Caco-2 (cell line): Measurements from ENCODE around the gene SWAP70. TPM values are rescaled to one million over a fixed set of nuclear protein-coding genes. Genes with fewer than 3 reads are reported as not detected.
A peak's percentile ranks its signal among the peaks of the same experiment; 100 is the strongest.

Experiments
- BruUV-seq: library from RNA; stranded (reverse); fragments of 400-500 nt; replicated peaks from 2 replicates; lab custom pipeline; 2021; lab: Mats Ljungman, UMichigan
- CTCF ChIA-PET: fragments of 300-600 bp; sonication (Branson Sonifier 250); formaldehyde crosslinking; loops from one replicate; lab custom pipeline; 2022; ENCODE audit warnings: antibody characterized with exemption; lab: Charles Lee
- POLR2A ChIA-PET: fragments of 300-600 bp; sonication (Branson Sonifier 250); formaldehyde crosslinking; loops from one replicate; lab custom pipeline; 2022; ENCODE audit warnings: antibody characterized with exemption; lab: Charles Lee
- DNase-seq, 2 experiments: peaks; one replicate each; pipeline versions ENCODE4 v3.0.0 to v3.0.0-alpha.2; 2020 to 2022
- H3K27me3 ChIP-seq: replicated peaks from 2 replicates; pipeline ENCODE4 v1.6.0; 2011; ENCODE audit warnings: low read length; ENCODE audit not compliant: control insufficient read depth, insufficient read depth
- H3K36me3 ChIP-seq: 2 replicates; pipeline ENCODE4 v1.5.1; 2011; ENCODE audit warnings: low read length; ENCODE audit not compliant: control insufficient read depth, insufficient read depth
- H3K4me1 ChIP-seq: fragments of 250-450 bp; sonication (Bioruptor Pico); 2 replicates; pipeline ENCODE4 v1.5.1; 2020; ENCODE audit warnings: mild to moderate bottlenecking
- H3K4me3 ChIP-seq: 2 replicates; pipeline ENCODE4 v1.5.1; 2011; ENCODE audit warnings: low read depth, mild to moderate bottlenecking, control low read depth, low read length
- H3K9me3 ChIP-seq: fragments of 250-450 bp; sonication (Bioruptor Pico); 2 replicates; pipeline ENCODE4 v1.5.1; 2020; ENCODE audit warnings: mild to moderate bottlenecking, moderate library complexity
- H3K27ac Mint-ChIP-seq: one replicate; pipeline ENCODE4 v1.8.0; 2022; ENCODE audit warnings: mixed read lengths; ENCODE audit not compliant: unreplicated experiment
- H3K27me3 Mint-ChIP-seq: one replicate; pipeline ENCODE4 v1.8.0; 2022; ENCODE audit warnings: mixed read lengths; ENCODE audit not compliant: insufficient read depth, unreplicated experiment
- H3K36me3 Mint-ChIP-seq: one replicate; pipeline ENCODE4 v1.8.0; 2022; ENCODE audit warnings: mild to moderate bottlenecking, mixed read lengths; ENCODE audit not compliant: insufficient read depth, unreplicated experiment
- H3K4me1 Mint-ChIP-seq: one replicate; pipeline ENCODE4 v1.8.0; 2022; ENCODE audit warnings: low read depth, mixed read lengths; ENCODE audit not compliant: unreplicated experiment
- H3K4me3 Mint-ChIP-seq: one replicate; pipeline ENCODE4 v1.8.0; 2022; ENCODE audit warnings: mild to moderate bottlenecking, moderate library complexity, mixed read lengths; ENCODE audit not compliant: unreplicated experiment
- H3K9me3 Mint-ChIP-seq: one replicate; pipeline ENCODE4 v1.8.0; 2022; ENCODE audit warnings: mixed read lengths; ENCODE audit not compliant: unreplicated experiment
- CTCF ChIP-seq, 2 experiments: fragments of 200-600 bp in 1 of 2; IDR thresholded peaks; 1 replicate in 1 of 2; 2 replicates in 1 of 2; pipeline versions ENCODE4 v1.5.1 to v1.8.0; 2011 to 2022; ENCODE audit warnings: antibody characterized with exemption in 1 of 2, control low read depth in 1 of 2, inconsistent platforms in 1 of 2, low read depth in 1 of 2, low read length in 1 of 2, mild to moderate bottlenecking in 1 of 2, moderate library complexity in 1 of 2; ENCODE audit not compliant: insufficient read depth in 1 of 2, severe bottlenecking in 1 of 2, unreplicated experiment in 1 of 2
- intact Hi-C: fragments of 100-400 bp; cut with micrococcal nuclease; formaldehyde crosslinking; loops from one replicate; pipeline ENCODE4 v1.10.0; 2022; ENCODE audit not compliant: unreplicated experiment
- total RNA-seq: library from RNA; stranded (reverse); gene quantifications from 2 replicates; pipeline ENCODE4 v1.2.3, GENCODE V29; 2022

The SWAP70 gene
- total RNA-seq, 1 experiment from 2014 or later, result 42.4 TPM

- intact Hi-C loops, result no loop called here
- ChIA-PET POLR2A (no interaction called here), CTCF (interaction anchor here (0.6 kb wide), 1 partner anchor 525 kb away, joined by 4 read pairs; no protein-coding TSS in a partner anchor)
- no TSS peak for BruUV-seq
- DNase-seq, result no peak
- TF ChIP-seq CTCF (IDR thresholded peaks at IDR 0.05; ENCODE audit: insufficient read depth in 1 of 2, low read depth in 1 of 2, low read length in 1 of 2, severe bottlenecking in 1 of 2, unreplicated experiment in 1 of 2), result no peak
- peaks cover 32% of the 10 kb centered on the region for H3K4me1 Mint-ChIP-seq
- H3K9me3 ChIP-seq, result no peaks in the 10 kb centered on the region; the same call in 1 of the 2 replicates
- H3K4me3 Mint-ChIP-seq, result no peak overlapping the region
- H3K27me3 ChIP-seq, result no peaks in the 10 kb centered on the region
- peaks cover 72% of the 10 kb centered on the region for H3K36me3 Mint-ChIP-seq
- peaks cover 3% of the 10 kb centered on the region; the same call in 1 of the 2 replicates for H3K36me3 ChIP-seq
- H3K4me3 ChIP-seq, result no peak overlapping the region
- H3K27me3 Mint-ChIP-seq, result no peaks in the 10 kb centered on the region
- H3K4me1 ChIP-seq, result peaks cover 27% of the 10 kb centered on the region
- H3K9me3 Mint-ChIP-seq, result peaks cover 12% of the 10 kb centered on the region
- H3K27ac Mint-ChIP-seq, result peak overlapping the region; percentile 63
Measured at GRCh38 chr11:9738116-9738515, 74.2 kb downstream of the SWAP70 start.

GRCh38 chr11:9738707-9739106 lies 74.8 kb downstream of the SWAP70 start:
- Histone ChIP-seq H3K27me3 (no peaks in the 10 kb centered on the region), H3K4me1 (peaks cover 27% of the 10 kb centered on the region), H3K4me3 (no peak overlapping the region), H3K36me3 (peaks cover 3% of the 10 kb centered on the region; the same call in 1 of the 2 replicates), H3K9me3 (no peaks in the 10 kb centered on the region; the same call in 1 of the 2 replicates)
- ChIA-PET POLR2A (no interaction called here), CTCF (no interaction called here)
- TF ChIP-seq CTCF (IDR thresholded peaks at IDR 0.05; ENCODE audit: insufficient read depth in 1 of 2, low read depth in 1 of 2, low read length in 1 of 2, severe bottlenecking in 1 of 2, unreplicated experiment in 1 of 2), result no peak
- peaks cover 12% of the 10 kb centered on the region for H3K9me3 Mint-ChIP-seq
- H3K36me3 Mint-ChIP-seq, result peaks cover 77% of the 10 kb centered on the region
- BruUV-seq, result no TSS peak
- H3K4me3 Mint-ChIP-seq, result no peak overlapping the region
- H3K27me3 Mint-ChIP-seq, result no peaks in the 10 kb centered on the region
- intact Hi-C loops, result no loop called here
- DNase-seq, result no peak
- H3K4me1 Mint-ChIP-seq, result peaks cover 32% of the 10 kb centered on the region
- H3K27ac Mint-ChIP-seq, result peak overlapping the region; percentile 63

GRCh38 chr11:9739123-9739900 lies 75.4 kb downstream of the SWAP70 start:
- Mint-ChIP-seq H3K4me3 (no peak overlapping the region), H3K27me3 (no peaks in the 10 kb centered on the region), H3K27ac (peak overlapping the region; percentile 63), H3K4me1 (peaks cover 32% of the 10 kb centered on the region), H3K36me3 (peaks cover 73% of the 10 kb centered on the region), H3K9me3 (peaks cover 12% of the 10 kb centered on the region)
- intact Hi-C loops, result no loop called here
- no peak for DNase-seq
- no peak for TF ChIP-seq CTCF (IDR thresholded peaks at IDR 0.05; ENCODE audit: insufficient read depth in 1 of 2, low read depth in 1 of 2, low read length in 1 of 2, severe bottlenecking in 1 of 2, unreplicated experiment in 1 of 2)
- POLR2A ChIA-PET, result interaction anchor here (0.6 to 1.3 kb wide), 2 partner anchors 278 to 566 kb away, joined by 3 to 4 read pairs; partner anchors contain the start of gene ZNF143
- CTCF ChIA-PET, result interaction anchor here (1.1 to 1.6 kb wide), 4 partner anchors 9 to 233 kb away, joined by 3 to 6 read pairs (median 3); no protein-coding TSS in a partner anchor
- Histone ChIP-seq H3K4me3 (no peak overlapping the region), H3K9me3 (no peaks in the 10 kb centered on the region; the same call in 1 of the 2 replicates), H3K27me3 (no peaks in the 10 kb centered on the region), H3K4me1 (peaks cover 27% of the 10 kb centered on the region), H3K36me3 (peaks cover 3% of the 10 kb centered on the region; the same call in 1 of the 2 replicates)
- no TSS peak for BruUV-seq
